ENCODE results near the gene CRK. TPM values are rescaled to one million over a fixed set of nuclear protein-coding genes. Genes with fewer than 3 reads are reported as not detected.
A peak's percentile ranks its signal among the peaks of the same experiment; 100 is the strongest.

Gene CRK
- total and polyA plus RNA-seq, 7 donors, result 26.4 to 60.4 (median 34.7) TPM

DNA sequence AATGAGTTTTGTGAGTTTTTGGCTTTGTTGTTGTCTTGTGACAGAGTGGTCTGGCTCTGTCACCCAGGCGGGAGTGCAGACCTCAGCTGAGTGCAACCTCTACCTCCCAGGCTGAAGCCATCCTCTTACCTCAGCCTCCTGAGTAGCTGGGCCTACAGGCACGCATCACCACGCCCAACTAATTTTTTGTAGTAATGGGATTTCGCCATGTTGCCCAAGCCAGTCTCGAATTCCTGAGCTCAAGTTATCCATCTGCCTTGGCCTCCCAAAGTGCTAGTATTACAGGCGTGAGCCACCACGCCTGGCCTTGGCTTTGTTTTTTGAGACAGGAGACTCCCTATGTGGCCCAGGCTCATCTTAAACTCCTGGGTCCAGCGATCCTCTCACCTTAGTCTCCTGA lies 15.1 kb downstream of the CRK start:
- Histone ChIP-seq H3K4me3 (no peak overlapping the region), H3K27ac (no peak overlapping the region), H3K4me1 (peaks cover 20% of the 10 kb centered on the region), H3K36me3 (ENCODE audit: insufficient read depth in 1 of 2, low read depth in 1 of 2) (peaks cover 0 to 11% of the 10 kb centered on the region in 2 donors), H3K27me3 (ENCODE audit: insufficient read depth in 3 of 3, low read length in 2 of 3) (no peaks in the 10 kb centered on the region), H3K9me3 (no peaks in the 10 kb centered on the region)
- intact Hi-C loops (cut with DNase I), result no loop called here
- TF ChIP-seq, protein P1, sequence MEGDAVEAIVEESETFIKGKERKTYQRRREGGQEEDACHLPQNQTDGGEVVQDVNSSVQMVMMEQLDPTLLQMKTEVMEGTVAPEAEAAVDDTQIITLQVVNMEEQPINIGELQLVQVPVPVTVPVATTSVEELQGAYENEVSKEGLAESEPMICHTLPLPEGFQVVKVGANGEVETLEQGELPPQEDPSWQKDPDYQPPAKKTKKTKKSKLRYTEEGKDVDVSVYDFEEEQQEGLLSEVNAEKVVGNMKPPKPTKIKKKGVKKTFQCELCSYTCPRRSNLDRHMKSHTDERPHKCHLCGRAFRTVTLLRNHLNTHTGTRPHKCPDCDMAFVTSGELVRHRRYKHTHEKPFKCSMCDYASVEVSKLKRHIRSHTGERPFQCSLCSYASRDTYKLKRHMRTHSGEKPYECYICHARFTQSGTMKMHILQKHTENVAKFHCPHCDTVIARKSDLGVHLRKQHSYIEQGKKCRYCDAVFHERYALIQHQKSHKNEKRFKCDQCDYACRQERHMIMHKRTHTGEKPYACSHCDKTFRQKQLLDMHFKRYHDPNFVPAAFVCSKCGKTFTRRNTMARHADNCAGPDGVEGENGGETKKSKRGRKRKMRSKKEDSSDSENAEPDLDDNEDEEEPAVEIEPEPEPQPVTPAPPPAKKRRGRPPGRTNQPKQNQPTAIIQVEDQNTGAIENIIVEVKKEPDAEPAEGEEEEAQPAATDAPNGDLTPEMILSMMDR (IDR thresholded peaks at IDR 0.05), result no peak
- 92 to 95% (median 94%) methylated on average over 8 of the region's 8 CpGs for WGBS, 3 donors
- DNase-seq, result no peak
- no peak for ATAC-seq

DNA sequence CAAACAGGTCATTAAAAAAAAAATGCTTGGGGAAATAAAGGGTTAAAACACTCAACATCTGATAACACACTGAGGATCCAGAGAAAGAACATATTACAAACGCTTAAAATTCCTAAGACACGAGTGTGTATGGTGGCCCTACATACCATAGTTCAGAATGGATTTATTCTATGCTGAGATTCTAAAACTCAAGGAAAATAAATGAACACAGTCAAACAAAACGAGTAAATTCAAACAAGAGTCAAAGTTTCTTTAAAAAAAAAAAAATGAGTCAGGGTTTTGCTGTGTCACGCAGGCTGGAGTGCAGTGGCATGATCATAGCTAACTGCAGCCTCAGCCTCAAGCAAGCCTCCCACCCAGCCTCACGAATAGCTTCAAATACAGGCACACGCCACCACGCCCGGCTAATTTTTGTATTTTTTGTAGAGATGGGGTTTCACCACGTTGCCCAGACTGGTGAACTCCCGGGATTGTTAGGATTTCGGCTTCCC lies 17.4 kb downstream of the CRK start:
- DNase-seq (no peak), ATAC-seq (peak in 3 of 4 donors; percentile 64 to 73 (median 64))
- WGBS, 3 donors, result 45 to 79% (median 63%) methylated on average over 11 of the region's 11 CpGs
- peaks cover 11% of the 10 kb centered on the region for H3K4me1 ChIP-seq
- H3K27me3 ChIP-seq (ENCODE audit: insufficient read depth in 3 of 3, low read length in 2 of 3), result no peaks in the 10 kb centered on the region
- peak overlapping the region; percentile 25 for H3K27ac ChIP-seq
- peaks cover 8 to 32% of the 10 kb centered on the region in 2 donors for H3K36me3 ChIP-seq (ENCODE audit: insufficient read depth in 1 of 2, low read depth in 1 of 2)
- H3K9me3 ChIP-seq, result no peaks in the 10 kb centered on the region
- intact Hi-C loops (cut with DNase I), result no loop called here
- H3K4me3 ChIP-seq, result no peak overlapping the region
- TF ChIP-seq, protein P1 (IDR thresholded peaks at IDR 0.05), result no peak

DNA sequence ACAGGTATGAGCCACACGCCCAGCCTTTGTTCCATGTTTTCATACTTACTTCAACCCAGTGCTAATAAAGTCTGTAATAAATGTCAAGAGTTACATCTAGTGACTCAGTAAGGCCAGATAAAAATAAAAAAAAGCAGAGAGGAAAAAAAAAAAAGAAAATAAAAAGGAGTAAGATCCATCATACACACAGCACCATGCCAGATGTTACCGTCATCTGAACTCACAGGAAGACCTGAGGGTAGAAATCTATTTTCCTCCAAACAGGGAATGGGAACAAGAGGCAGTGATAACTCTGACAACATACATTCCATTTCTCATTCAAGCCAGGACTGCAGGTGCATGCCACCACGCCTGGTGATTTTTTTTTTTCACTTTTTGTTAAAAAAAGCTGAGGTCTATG lies 20.7 kb downstream of the CRK start:
- ATAC-seq (no peak), DNase-seq (no peak)
- H3K4me3 ChIP-seq, result no peak overlapping the region
- no peak overlapping the region for H3K27ac ChIP-seq
- TF ChIP-seq, protein P1 (IDR thresholded peaks at IDR 0.05), result no peak
- WGBS, 3 donors, result 87 to 91% (median 87%) methylated on average over 3 of the region's 3 CpGs
- intact Hi-C loops (cut with DNase I), result no loop called here
- H3K27me3 ChIP-seq (ENCODE audit: insufficient read depth in 3 of 3, low read length in 2 of 3), result no peaks in the 10 kb centered on the region
- H3K9me3 ChIP-seq, result no peaks in the 10 kb centered on the region
- H3K36me3 ChIP-seq (ENCODE audit: insufficient read depth in 1 of 2, low read depth in 1 of 2), result peaks cover 12 to 49% of the 10 kb centered on the region in 2 donors
- H3K4me1 ChIP-seq, result peaks cover 15% of the 10 kb centered on the region

DNA sequence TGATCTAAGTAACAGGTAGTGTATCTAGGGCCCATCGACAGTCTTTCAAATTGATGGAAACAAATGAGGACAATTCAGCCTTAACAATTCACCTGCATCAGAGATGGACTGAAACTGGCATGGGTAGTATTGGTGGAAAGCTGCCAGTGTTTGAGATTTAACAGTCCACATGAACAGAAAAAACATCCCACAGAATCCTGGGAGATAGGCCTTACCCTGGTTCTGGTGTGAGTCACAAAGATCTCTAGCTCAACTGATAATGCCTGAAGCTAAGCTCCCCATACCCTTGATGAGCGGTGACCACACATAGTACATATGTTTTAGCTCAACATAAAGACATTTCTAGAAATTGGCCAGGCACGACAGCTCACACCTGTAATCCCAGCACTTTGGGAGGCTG lies 21.9 kb downstream of the CRK start:
- TF ChIP-seq, protein P1 (IDR thresholded peaks at IDR 0.05), result no peak
- intact Hi-C loops (cut with DNase I), result no loop called here
- H3K36me3 ChIP-seq (ENCODE audit: insufficient read depth in 1 of 2, low read depth in 1 of 2), result peaks cover 12 to 51% of the 10 kb centered on the region in 2 donors
- H3K4me1 ChIP-seq, result peaks cover 21% of the 10 kb centered on the region
- H3K9me3 ChIP-seq, result no peaks in the 10 kb centered on the region
- DNase-seq (no peak), ATAC-seq (no peak)
- no peak overlapping the region for H3K27ac ChIP-seq
- no peak overlapping the region for H3K4me3 ChIP-seq
- no peaks in the 10 kb centered on the region for H3K27me3 ChIP-seq (ENCODE audit: insufficient read depth in 3 of 3, low read length in 2 of 3)
- WGBS, 3 donors, result 89 to 98% (median 96%) methylated on average over 3 of the region's 3 CpGs

DNA sequence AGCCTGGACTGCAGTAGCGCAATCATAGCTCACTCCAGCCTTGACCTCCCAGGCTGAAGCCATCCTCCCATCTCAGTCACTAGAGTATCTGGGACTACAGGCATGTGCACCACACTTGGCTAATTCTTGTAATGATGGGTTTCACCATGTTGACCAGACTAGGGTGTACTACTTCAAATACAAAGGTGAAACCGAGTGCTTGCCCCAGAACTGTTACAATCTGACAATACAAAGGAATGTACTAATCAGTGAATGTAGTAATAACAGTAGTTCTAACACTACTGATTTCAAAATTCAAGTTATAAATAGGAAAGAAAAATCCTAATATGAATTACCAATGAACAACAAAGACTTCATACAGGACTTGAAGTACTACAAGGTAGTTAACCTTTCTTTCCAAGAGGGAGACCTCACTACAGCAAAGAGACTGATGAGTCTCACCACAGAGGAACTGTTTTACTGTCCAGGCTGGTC lies 24.4 kb downstream of the CRK start:
- peaks cover 12 to 55% of the 10 kb centered on the region in 2 donors for H3K36me3 ChIP-seq (ENCODE audit: insufficient read depth in 1 of 2, low read depth in 1 of 2)
- no peak overlapping the region for H3K27ac ChIP-seq
- WGBS, 3 donors, result 84 to 93% (median 91%) methylated on average over 2 of the region's 2 CpGs
- TF ChIP-seq, protein P1 (IDR thresholded peaks at IDR 0.05), result no peak
- H3K27me3 ChIP-seq (ENCODE audit: insufficient read depth in 3 of 3, low read length in 2 of 3), result no peaks in the 10 kb centered on the region
- ATAC-seq, result peak in 1 of 4 donors; percentile 46
- intact Hi-C loops (cut with DNase I), result no loop called here
- no peak overlapping the region for H3K4me3 ChIP-seq
- peaks cover 10% of the 10 kb centered on the region for H3K4me1 ChIP-seq
- H3K9me3 ChIP-seq, result no peaks in the 10 kb centered on the region
- no peak for DNase-seq
